Fibroblast of lung (primary cell): ENCODE measurements around the gene RTN4.

Source experiments
- CTCF ChIP-seq, 2 donors: IDR thresholded peaks in 1 of 2; conservative IDR thresholded peaks in 1 of 2; 1 replicate in 1 of 2; 2 replicates in 1 of 2; pipeline ENCODE4 v1.5.1; 2011 to 2012; ENCODE audit warnings: low read length in 2 of 2, control low read depth in 1 of 2, inconsistent platforms in 1 of 2, low read depth in 1 of 2, mild to moderate bottlenecking in 1 of 2
- EZH2 ChIP-seq: IDR thresholded peaks from 2 replicates; pipeline ENCODE4 v1.5.1; 2012; ENCODE audit warnings: low read length, control low read depth, mild to moderate bottlenecking; ENCODE audit errors: missing control alignments

- no peak for TF ChIP-seq CTCF (conservative IDR thresholded peaks at IDR 0.05 in 1 of 2, IDR thresholded peaks at IDR 0.05 in 1 of 2; ENCODE audit: low read depth in 1 of 2, low read length in 2 of 2)
- no peak for TF ChIP-seq EZH2
Measured at GRCh38 chr2:54958717-54959371, 91.4 kb downstream of the RTN4 start.
